ENCODE results near the gene ST7.

DNA sequence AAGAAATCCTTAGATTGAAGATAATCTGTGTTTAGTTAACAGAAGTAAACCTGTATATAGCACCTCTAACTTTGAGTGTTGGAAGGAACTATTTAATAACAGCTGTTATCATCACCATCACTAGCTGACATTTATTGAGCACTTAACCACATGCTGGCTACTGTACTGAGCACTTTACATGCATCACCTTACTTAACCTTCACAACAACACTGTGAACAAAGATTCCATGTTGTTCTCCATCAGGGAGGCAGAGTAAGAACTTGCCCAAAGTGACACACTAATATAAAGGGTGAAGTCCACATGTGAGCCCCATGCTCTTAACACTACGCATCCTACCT lies 182.2 kb downstream of the ST7 start:
- TF ChIP-seq, protein P1, sequence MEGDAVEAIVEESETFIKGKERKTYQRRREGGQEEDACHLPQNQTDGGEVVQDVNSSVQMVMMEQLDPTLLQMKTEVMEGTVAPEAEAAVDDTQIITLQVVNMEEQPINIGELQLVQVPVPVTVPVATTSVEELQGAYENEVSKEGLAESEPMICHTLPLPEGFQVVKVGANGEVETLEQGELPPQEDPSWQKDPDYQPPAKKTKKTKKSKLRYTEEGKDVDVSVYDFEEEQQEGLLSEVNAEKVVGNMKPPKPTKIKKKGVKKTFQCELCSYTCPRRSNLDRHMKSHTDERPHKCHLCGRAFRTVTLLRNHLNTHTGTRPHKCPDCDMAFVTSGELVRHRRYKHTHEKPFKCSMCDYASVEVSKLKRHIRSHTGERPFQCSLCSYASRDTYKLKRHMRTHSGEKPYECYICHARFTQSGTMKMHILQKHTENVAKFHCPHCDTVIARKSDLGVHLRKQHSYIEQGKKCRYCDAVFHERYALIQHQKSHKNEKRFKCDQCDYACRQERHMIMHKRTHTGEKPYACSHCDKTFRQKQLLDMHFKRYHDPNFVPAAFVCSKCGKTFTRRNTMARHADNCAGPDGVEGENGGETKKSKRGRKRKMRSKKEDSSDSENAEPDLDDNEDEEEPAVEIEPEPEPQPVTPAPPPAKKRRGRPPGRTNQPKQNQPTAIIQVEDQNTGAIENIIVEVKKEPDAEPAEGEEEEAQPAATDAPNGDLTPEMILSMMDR (IDR thresholded peaks at IDR 0.05): no peak
- no peak for TF ChIP-seq POLR2A (IDR thresholded peaks at IDR 0.05)
